Immature natural killer cell (primary cell): ENCODE results near the gene LRRTM3. TPM values are rescaled to one million over a fixed set of nuclear protein-coding genes. Genes with fewer than 3 reads are reported as not detected.

Experiments
- DNase-seq, 3 donors: peaks; one replicate each; pipeline ENCODE4 v3.0.0; 2022; ENCODE audit warnings: mixed read lengths in 1 of 3
- H3K27ac Mint-ChIP-seq, 6 donors: one replicate each; pipeline ENCODE4 v1.8.0; 2020; ENCODE audit warnings: mixed read lengths in 6 of 6, mild to moderate bottlenecking in 5 of 6, inconsistent platforms in 4 of 6, moderate library complexity in 3 of 6
- H3K27me3 Mint-ChIP-seq, 3 donors: one replicate each; pipeline ENCODE4 v1.8.0; 2020 to 2021; ENCODE audit warnings: low read depth in 3 of 3, mild to moderate bottlenecking in 3 of 3, mixed read lengths in 3 of 3, moderate library complexity in 3 of 3, inconsistent platforms in 1 of 3
- H3K36me3 Mint-ChIP-seq, 3 donors: one replicate each; pipeline ENCODE4 v1.8.0; 2020; ENCODE audit warnings: mixed read lengths in 3 of 3, inconsistent platforms in 2 of 3, mild to moderate bottlenecking in 2 of 3
- H3K4me1 Mint-ChIP-seq, 2 donors: one replicate each; pipeline ENCODE4 v1.8.0; 2020; ENCODE audit warnings: inconsistent platforms in 2 of 2, mild to moderate bottlenecking in 2 of 2, mixed read lengths in 2 of 2, moderate library complexity in 1 of 2
- H3K4me3 Mint-ChIP-seq, 5 donors: one replicate each; pipeline ENCODE4 v1.8.0; 2020; ENCODE audit warnings: mild to moderate bottlenecking in 5 of 5, mixed read lengths in 5 of 5, inconsistent platforms in 3 of 5, moderate library complexity in 3 of 5
- H3K9me3 Mint-ChIP-seq, 6 donors: one replicate each; pipeline ENCODE4 v1.8.0; 2020; ENCODE audit warnings: mild to moderate bottlenecking in 6 of 6, mixed read lengths in 6 of 6, inconsistent platforms in 4 of 6, moderate library complexity in 3 of 6
- polyA plus RNA-seq, 3 donors: library from polyadenylated mRNA; unstranded; fragments of 300-500 nt; fragmentation: Illumina TruSeq; gene quantifications; one replicate each; pipeline ENCODE4 v1.2.3, GENCODE V29; 2021

Gene LRRTM3
- polyA plus RNA-seq, 3 donors from 2014 or later = not detected

GRCh38 chr10:66925373-66925772, 463 bp upstream of the LRRTM3 start:
- Mint-ChIP-seq H3K36me3 (no peaks in the 10 kb centered on the region), H3K9me3 (peaks cover 0 to 3% (median 0%) of the 10 kb centered on the region in 6 donors), H3K4me1 (no peaks in the 10 kb centered on the region), H3K27ac (no peak overlapping the region), H3K4me3 (no peak overlapping the region), H3K27me3 (peaks cover 2 to 7% (median 3%) of the 10 kb centered on the region in 3 donors)
- no peak for DNase-seq

- H3K4me3 Mint-ChIP-seq = no peak overlapping the region
- H3K9me3 Mint-ChIP-seq = peaks cover 0 to 3% (median 0%) of the 10 kb centered on the region in 6 donors
- no peaks in the 10 kb centered on the region for H3K4me1 Mint-ChIP-seq
- peaks cover 2 to 7% (median 3%) of the 10 kb centered on the region in 3 donors for H3K27me3 Mint-ChIP-seq
- H3K36me3 Mint-ChIP-seq = no peaks in the 10 kb centered on the region
- DNase-seq = no peak
- no peak overlapping the region for H3K27ac Mint-ChIP-seq
These were observed 1.0 kb downstream of the LRRTM3 start for GRCh38 chr10:66926841-66927240.

DNA sequence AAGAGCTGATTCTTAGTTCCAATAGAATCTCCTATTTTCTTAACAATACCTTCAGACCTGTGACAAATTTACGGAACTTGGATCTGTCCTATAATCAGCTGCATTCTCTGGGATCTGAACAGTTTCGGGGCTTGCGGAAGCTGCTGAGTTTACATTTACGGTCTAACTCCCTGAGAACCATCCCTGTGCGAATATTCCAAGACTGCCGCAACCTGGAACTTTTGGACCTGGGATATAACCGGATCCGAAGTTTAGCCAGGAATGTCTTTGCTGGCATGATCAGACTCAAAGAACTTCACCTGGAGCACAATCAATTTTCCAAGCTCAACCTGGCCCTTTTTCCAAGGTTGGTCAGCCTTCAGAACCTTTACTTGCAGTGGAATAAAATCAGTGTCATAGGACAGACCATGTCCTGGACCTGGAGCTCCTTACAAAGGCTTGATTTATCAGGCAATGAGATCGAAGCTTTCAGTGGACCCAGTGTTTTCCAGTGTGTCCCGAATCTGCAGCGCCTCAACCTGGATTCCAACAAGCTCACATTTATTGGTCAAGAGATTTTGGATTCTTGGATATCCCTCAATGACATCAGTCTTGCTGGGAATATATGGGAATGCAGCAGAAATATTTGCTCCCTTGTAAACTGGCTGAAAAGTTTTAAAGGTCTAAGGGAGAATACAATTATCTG, 1.6 kb downstream of the LRRTM3 start:
- Mint-ChIP-seq H3K36me3 (no peaks in the 10 kb centered on the region), H3K27ac (no peak overlapping the region), H3K4me1 (no peaks in the 10 kb centered on the region), H3K27me3 (peaks cover 2 to 7% (median 3%) of the 10 kb centered on the region in 3 donors), H3K9me3 (peaks cover 0 to 3% (median 0%) of the 10 kb centered on the region in 6 donors), H3K4me3 (no peak overlapping the region)
- no peak for DNase-seq

GRCh38 chr10:66927971-66928770, 2.3 kb downstream of the LRRTM3 start:
- H3K4me3 Mint-ChIP-seq = no peak overlapping the region
- H3K36me3 Mint-ChIP-seq = no peaks in the 10 kb centered on the region
- H3K9me3 Mint-ChIP-seq = peaks cover 0 to 1% (median 0%) of the 10 kb centered on the region in 6 donors
- no peak for DNase-seq
- H3K27ac Mint-ChIP-seq = no peak overlapping the region
- no peaks in the 10 kb centered on the region for H3K4me1 Mint-ChIP-seq
- peaks cover 2 to 5% (median 3%) of the 10 kb centered on the region in 3 donors for H3K27me3 Mint-ChIP-seq

DNA sequence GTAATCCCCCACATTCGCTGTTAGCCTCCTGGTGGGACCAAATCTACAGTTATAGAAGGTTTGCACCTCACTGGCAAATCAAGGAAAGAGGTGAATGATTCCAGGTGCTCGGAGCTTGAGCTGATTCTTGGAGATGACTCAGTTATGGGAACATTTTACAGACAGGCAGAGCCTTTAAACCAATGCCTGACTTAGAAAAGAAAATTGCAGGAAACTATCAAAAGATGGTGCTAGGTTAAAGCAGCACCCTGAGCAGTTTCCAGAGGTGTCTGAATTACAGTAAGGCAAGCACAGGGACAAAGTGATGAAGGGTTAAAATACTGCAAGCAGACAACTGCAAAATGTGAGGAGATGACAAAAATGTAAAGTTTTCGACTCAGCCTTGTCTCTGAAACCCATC, 2.9 kb downstream of the LRRTM3 start:
- Mint-ChIP-seq H3K9me3 (peaks cover 0 to 3% (median 0%) of the 10 kb centered on the region in 6 donors), H3K36me3 (no peaks in the 10 kb centered on the region), H3K27ac (no peak overlapping the region), H3K27me3 (peaks cover 2 to 4% (median 3%) of the 10 kb centered on the region in 3 donors), H3K4me1 (no peaks in the 10 kb centered on the region), H3K4me3 (no peak overlapping the region)
- no peak for DNase-seq

GRCh38 chr10:66929375-66929774, 3.5 kb downstream of the LRRTM3 start:
- peaks cover 0 to 3% (median 0%) of the 10 kb centered on the region in 6 donors for H3K9me3 Mint-ChIP-seq
- no peak overlapping the region for H3K4me3 Mint-ChIP-seq
- DNase-seq = no peak
- H3K4me1 Mint-ChIP-seq = no peaks in the 10 kb centered on the region
- H3K27me3 Mint-ChIP-seq = peaks cover 2 to 4% (median 3%) of the 10 kb centered on the region in 3 donors
- no peak overlapping the region for H3K27ac Mint-ChIP-seq
- no peaks in the 10 kb centered on the region for H3K36me3 Mint-ChIP-seq

GRCh38 chr10:66931340-66931948, 5.6 kb downstream of the LRRTM3 start:
- H3K4me3 Mint-ChIP-seq = no peak overlapping the region
- no peak overlapping the region for H3K27ac Mint-ChIP-seq
- peaks cover 2 to 3% (median 2%) of the 10 kb centered on the region in 3 donors for H3K27me3 Mint-ChIP-seq
- DNase-seq = no peak
- no peaks in the 10 kb centered on the region for H3K36me3 Mint-ChIP-seq
- H3K4me1 Mint-ChIP-seq = no peaks in the 10 kb centered on the region
- peaks cover 0 to 5% (median 0%) of the 10 kb centered on the region in 6 donors for H3K9me3 Mint-ChIP-seq

- no peak overlapping the region for H3K4me3 Mint-ChIP-seq
- no peak overlapping the region for H3K27ac Mint-ChIP-seq
- H3K36me3 Mint-ChIP-seq = no peaks in the 10 kb centered on the region
- DNase-seq = no peak
- H3K27me3 Mint-ChIP-seq = peaks cover 2 to 3% (median 2%) of the 10 kb centered on the region in 3 donors
- peaks cover 0 to 6% (median 0%) of the 10 kb centered on the region in 6 donors for H3K9me3 Mint-ChIP-seq
- no peaks in the 10 kb centered on the region for H3K4me1 Mint-ChIP-seq
These were observed 6.1 kb downstream of the LRRTM3 start for GRCh38 chr10:66931949-66932343.

DNA sequence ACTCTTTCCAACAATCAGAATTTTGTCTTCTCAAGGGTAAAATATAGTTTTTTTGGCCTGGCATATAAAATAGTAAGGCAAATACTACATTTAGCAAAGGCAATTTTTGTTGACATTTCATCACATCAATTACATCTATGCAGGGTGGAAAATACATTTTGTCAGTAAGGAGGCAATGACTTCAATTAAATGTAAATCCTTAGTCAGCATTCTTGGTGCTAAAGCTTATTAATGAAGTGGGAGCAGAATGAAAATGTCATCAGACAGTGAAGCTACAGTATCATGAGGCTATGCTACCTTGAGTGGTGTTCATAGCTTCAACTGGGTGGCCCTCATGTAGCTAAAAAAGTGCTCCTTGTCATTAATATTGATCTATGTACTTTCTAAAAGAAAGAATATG, 8.9 kb downstream of the LRRTM3 start:
- Mint-ChIP-seq H3K27ac (no peak overlapping the region), H3K36me3 (no peaks in the 10 kb centered on the region), H3K4me3 (no peak overlapping the region), H3K27me3 (no peaks in the 10 kb centered on the region), H3K9me3 (peaks cover 0 to 9% (median 2%) of the 10 kb centered on the region in 6 donors), H3K4me1 (no peaks in the 10 kb centered on the region)
- no peak for DNase-seq

DNA sequence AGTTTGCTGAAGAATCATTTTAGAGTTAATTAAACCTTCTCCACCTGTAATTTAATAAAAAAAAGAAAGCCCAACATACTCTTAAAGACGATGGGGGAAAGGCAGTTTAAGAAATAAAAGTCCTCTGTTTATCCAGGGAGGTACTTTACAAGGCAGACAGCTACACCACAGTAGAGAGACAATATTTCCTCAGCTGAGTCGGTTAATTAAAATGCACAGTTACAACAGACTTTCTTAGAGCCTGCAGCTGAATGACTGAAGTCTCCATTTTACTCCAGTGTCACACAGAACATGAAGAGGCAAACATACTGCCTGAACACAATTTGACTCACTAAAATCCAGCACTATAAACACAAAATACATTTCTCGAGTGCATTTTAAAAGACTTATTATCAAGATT, 15.1 kb downstream of the LRRTM3 start:
- Mint-ChIP-seq H3K4me3 (no peak overlapping the region), H3K4me1 (no peaks in the 10 kb centered on the region), H3K27ac (no peak overlapping the region), H3K9me3 (peaks cover 0 to 18% (median 2%) of the 10 kb centered on the region in 6 donors), H3K36me3 (no peaks in the 10 kb centered on the region), H3K27me3 (no peaks in the 10 kb centered on the region)
- no peak for DNase-seq

- H3K4me1 Mint-ChIP-seq = no peaks in the 10 kb centered on the region
- DNase-seq = no peak
- H3K9me3 Mint-ChIP-seq = peaks cover 0 to 18% (median under 1%) of the 10 kb centered on the region in 6 donors
- no peak overlapping the region for H3K27ac Mint-ChIP-seq
- H3K36me3 Mint-ChIP-seq = no peaks in the 10 kb centered on the region
- no peak overlapping the region for H3K4me3 Mint-ChIP-seq
- no peaks in the 10 kb centered on the region for H3K27me3 Mint-ChIP-seq
These were observed 15.7 kb downstream of the LRRTM3 start for GRCh38 chr10:66941491-66941890.

DNA sequence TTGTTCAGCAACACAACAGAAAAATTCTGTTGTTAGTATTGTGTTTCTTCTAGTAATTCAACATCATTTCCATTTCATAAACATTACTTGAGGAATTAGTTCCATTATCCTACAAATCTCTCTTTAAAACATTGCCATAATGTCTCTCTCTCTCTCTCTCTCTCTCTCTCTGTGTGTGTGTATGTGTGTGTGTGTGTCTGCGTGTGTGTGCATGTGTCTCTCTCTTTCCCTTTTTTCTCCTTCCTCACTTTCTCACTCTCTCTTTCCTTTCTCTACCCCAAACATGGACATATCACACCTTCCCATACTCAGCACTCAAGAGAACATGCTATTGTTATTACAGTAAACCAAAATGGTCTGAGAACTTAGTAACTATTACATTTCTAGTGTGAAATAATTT, 16.6 kb downstream of the LRRTM3 start:
- no peak overlapping the region for H3K4me3 Mint-ChIP-seq
- no peaks in the 10 kb centered on the region for H3K36me3 Mint-ChIP-seq
- H3K4me1 Mint-ChIP-seq = no peaks in the 10 kb centered on the region
- H3K27me3 Mint-ChIP-seq = no peaks in the 10 kb centered on the region
- no peak overlapping the region for H3K27ac Mint-ChIP-seq
- H3K9me3 Mint-ChIP-seq = peaks cover 0 to 18% (median 0%) of the 10 kb centered on the region in 6 donors
- DNase-seq = no peak

DNA sequence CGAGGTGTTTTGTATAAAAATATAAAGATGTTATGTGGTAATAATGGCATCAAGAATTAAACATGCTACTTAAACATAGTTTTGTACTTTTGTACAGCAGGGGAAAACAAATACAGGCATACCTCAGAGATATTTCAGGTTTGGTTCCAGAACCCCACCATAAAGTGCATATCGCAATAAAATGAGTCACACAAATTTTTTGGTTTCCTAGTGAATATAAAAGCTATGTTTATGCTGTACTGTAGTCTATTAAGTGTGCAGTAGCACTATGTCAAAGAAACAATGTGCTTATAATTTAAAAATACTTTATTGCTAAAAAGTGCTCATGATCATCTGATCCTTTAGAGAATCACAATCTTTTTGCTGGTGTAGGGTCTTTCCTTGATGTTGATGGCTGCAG, 17.8 kb downstream of the LRRTM3 start:
- Mint-ChIP-seq H3K27me3 (no peaks in the 10 kb centered on the region), H3K9me3 (peaks cover 0 to 16% (median 0%) of the 10 kb centered on the region in 6 donors), H3K4me1 (no peaks in the 10 kb centered on the region), H3K36me3 (no peaks in the 10 kb centered on the region), H3K27ac (no peak overlapping the region), H3K4me3 (no peak overlapping the region)
- no peak for DNase-seq

- no peak for DNase-seq
- peaks cover 0 to 2% (median 0%) of the 10 kb centered on the region in 3 donors for H3K27me3 Mint-ChIP-seq
- H3K36me3 Mint-ChIP-seq = no peaks in the 10 kb centered on the region
- H3K4me1 Mint-ChIP-seq = no peaks in the 10 kb centered on the region
- no peak overlapping the region for H3K27ac Mint-ChIP-seq
- peaks cover 0 to 9% (median 3%) of the 10 kb centered on the region in 6 donors for H3K9me3 Mint-ChIP-seq
- H3K4me3 Mint-ChIP-seq = no peak overlapping the region
These were observed 26.1 kb downstream of the LRRTM3 start for GRCh38 chr10:66951896-66952295.
